ENCODE data around the gene PTPRN2.

PTPRN2 gene

DNA sequence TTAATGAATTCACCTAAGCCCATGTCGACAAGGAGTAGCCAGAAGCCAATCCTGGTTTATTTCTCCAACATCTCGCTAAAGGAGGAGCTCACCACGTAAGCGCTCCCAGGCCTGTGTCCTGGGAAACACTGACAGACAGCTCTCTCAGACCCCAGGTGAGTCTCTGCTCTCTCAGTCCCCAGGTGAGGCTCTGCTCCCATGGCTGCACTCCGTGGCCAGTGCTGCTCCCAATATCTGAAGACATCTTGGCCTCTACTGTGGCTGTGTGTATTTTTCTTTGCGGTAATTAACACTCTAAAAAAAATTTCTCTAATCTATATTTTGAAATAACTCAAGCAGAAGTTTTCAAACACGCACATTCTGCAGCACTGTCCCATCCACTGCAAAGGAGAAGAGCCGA is 564.5 kb downstream of the PTPRN2 start:
- ChIA-PET POLR2A (no interaction called here), CTCF (no interaction called here)
- H3K4me3 ChIP-seq (ENCODE audit: low read depth, low read length) = no peak overlapping the region
- no peak for DNase-seq (ENCODE audit: low read depth, low spot score)
- TF ChIP-seq CTCF (IDR thresholded peaks at IDR 0.05; ENCODE audit: insufficient read depth, low read length, missing control alignments) = no peak

GRCh38 chr7:158022601-158023000 is 565.0 kb downstream of the PTPRN2 start:
- TF ChIP-seq CTCF (IDR thresholded peaks at IDR 0.05; ENCODE audit: insufficient read depth, low read length, missing control alignments) = no peak
- H3K4me3 ChIP-seq (ENCODE audit: low read depth, low read length) = no peak overlapping the region
- POLR2A ChIA-PET = no interaction called here
- CTCF ChIA-PET = no interaction called here
- no peak for DNase-seq (ENCODE audit: low read depth, low spot score)

- H3K4me3 ChIP-seq (ENCODE audit: low read depth, low read length) = no peak overlapping the region
- DNase-seq (ENCODE audit: low read depth, low spot score) = no peak
- no peak for TF ChIP-seq CTCF (IDR thresholded peaks at IDR 0.05; ENCODE audit: insufficient read depth, low read length, missing control alignments)
- ChIA-PET CTCF (no interaction called here), POLR2A (no interaction called here)
Observed at GRCh38 chr7:158021836-158022235, 565.8 kb downstream of the PTPRN2 start.

DNA sequence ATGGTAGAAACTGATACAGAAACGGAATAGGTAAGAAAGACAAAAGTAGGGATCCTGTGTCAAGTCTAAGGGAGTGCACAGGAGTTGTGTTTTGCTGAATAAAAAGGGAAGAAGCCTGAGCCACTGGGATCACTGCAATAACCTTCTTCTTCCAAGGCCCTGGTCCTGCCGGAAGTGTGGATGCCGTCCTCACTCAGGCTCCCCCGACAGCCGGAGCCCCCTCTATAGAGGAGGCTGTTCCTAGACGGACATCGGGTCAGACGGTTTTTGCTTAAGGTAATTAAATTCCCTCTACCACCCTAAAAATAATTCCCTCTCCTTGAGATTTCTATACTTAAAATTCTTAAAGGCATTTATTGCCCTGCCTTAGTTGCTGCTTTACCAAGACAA is 566.9 kb downstream of the PTPRN2 start:
- no peak for DNase-seq (ENCODE audit: low read depth, low spot score)
- ChIA-PET POLR2A (no interaction called here), CTCF (no interaction called here)
- no peak overlapping the region for H3K4me3 ChIP-seq (ENCODE audit: low read depth, low read length)
- no peak for TF ChIP-seq CTCF (IDR thresholded peaks at IDR 0.05; ENCODE audit: insufficient read depth, low read length, missing control alignments)

DNA sequence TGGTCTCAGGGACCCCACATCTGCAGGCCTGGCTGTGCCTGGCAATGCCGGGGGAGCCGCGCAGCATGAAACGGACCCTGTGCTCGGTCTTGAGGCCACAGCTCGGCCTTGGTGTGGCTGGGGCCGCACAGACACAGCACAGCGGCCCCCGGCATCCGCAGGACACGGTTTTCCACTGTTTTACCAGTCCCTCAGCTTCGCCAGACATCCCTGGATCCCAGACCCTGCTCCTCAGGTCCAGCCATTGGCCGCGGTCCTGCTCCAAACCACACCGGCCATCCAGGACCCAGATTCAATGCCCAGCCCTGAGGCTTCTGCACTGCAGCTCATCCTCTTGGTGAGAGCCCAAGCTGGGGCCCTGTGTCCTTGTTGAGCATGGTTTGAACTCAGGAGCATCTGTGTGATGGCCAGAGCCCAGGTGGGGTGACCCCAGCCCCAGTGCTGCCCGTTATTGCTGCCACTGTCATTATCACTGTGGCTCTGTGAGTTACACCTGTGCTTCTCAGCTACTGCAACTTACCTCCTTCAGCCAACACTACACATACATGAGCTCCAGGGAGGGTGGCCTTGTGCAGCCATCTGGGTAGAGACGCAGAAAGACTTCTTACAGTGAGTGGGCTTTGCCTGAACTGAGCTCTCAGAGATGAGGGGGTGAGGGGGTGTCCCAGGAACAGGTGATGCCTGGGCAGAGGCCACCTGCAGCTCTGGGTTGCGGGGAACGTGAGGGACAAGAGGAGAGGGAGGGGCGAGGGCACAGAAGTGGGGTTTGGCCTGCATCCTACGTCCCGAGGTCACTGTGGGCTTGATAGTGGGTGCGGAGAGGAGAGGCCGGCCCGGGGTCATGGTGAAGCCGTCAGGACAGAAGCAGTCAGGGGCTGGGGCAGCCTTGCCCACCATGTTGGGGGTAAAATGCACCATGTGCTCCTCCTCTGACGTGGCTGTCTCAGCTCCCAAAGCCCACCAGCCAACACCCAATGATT is 567.6 kb downstream of the PTPRN2 start:
- TF ChIP-seq CTCF (IDR thresholded peaks at IDR 0.05; ENCODE audit: insufficient read depth, low read length, missing control alignments) = no peak
- H3K4me3 ChIP-seq (ENCODE audit: low read depth, low read length) = no peak overlapping the region
- ChIA-PET POLR2A (no interaction called here), CTCF (no interaction called here)
- DNase-seq (ENCODE audit: low read depth, low spot score) = no peak

- H3K4me3 ChIP-seq (ENCODE audit: low read depth, low read length) = no peak overlapping the region
- POLR2A ChIA-PET = no interaction called here
- DNase-seq (ENCODE audit: low read depth, low spot score) = no peak
- CTCF ChIA-PET = no interaction called here
- TF ChIP-seq CTCF (IDR thresholded peaks at IDR 0.05; ENCODE audit: insufficient read depth, low read length, missing control alignments) = no peak
Observed at GRCh38 chr7:158018971-158019645, 568.5 kb downstream of the PTPRN2 start.

Measured in AG04449 (cell line).